Activated CD8-positive, alpha-beta memory T cell treated with anti-CD3 and anti-CD28 coated beads, Interleukin-2, amount 50 U/mL, for 1 hour (primary cell): ENCODE data around the gene CMTM6.
"Not testable (repeated sequence)": the region's sequence is repeated elsewhere in the genome, so short reads cannot be mapped to it uniquely, and the experiment has no call there.

ENCODE experiments used
- DNase-seq: peaks from one replicate; pipeline ENCODE4 v3.0.0-alpha.2; 2020; ENCODE audit errors: extremely low read depth

The CMTM6 gene

GRCh38 chr3:32502118-32502945, at the start of gene CMTM6:
Gene CMTM6, minus strand, starts transcription at chr3:32502852. Its CDS starts 107 bp downstream, at chr3:32502745.
- DNase-seq, result peak; percentile 25

GRCh38 chr3:32552013-32552412, 49.4 kb upstream of the CMTM6 start:
- no peak for DNase-seq

GRCh38 chr3:32551496-32551895, 48.8 kb upstream of the CMTM6 start:
- no peak for DNase-seq

- DNase-seq, result no peak
Measured at GRCh38 chr3:32551087-32551486, 48.4 kb upstream of the CMTM6 start.

GRCh38 chr3:32545305-32545704, 42.7 kb upstream of the CMTM6 start:
- no peak for DNase-seq

GRCh38 chr3:32544894-32545293, 42.2 kb upstream of the CMTM6 start:
- DNase-seq, result no peak

- no peak for DNase-seq
Measured at GRCh38 chr3:32542807-32543206, 40.2 kb upstream of the CMTM6 start.

GRCh38 chr3:32540899-32541298, 38.2 kb upstream of the CMTM6 start:
- DNase-seq, result no peak

- DNase-seq, result no peak
Measured at GRCh38 chr3:32532434-32532833, 29.8 kb upstream of the CMTM6 start.

- DNase-seq, result no peak
Measured at GRCh38 chr3:32531010-32531647, 28.5 kb upstream of the CMTM6 start.

- no peak for DNase-seq
Measured at GRCh38 chr3:32525720-32526119, 23.1 kb upstream of the CMTM6 start.

- DNase-seq, result no peak
Measured at GRCh38 chr3:32522682-32523081, 20.0 kb upstream of the CMTM6 start.

GRCh38 chr3:32518921-32519320, 16.3 kb upstream of the CMTM6 start:
- DNase-seq, result not testable (repeated sequence)

GRCh38 chr3:32516751-32517150, 14.1 kb upstream of the CMTM6 start:
- DNase-seq, result not testable (repeated sequence)

- no peak for DNase-seq
Measured at GRCh38 chr3:32511005-32511404, 8.4 kb upstream of the CMTM6 start.

GRCh38 chr3:32510075-32510724, 7.5 kb upstream of the CMTM6 start:
- peak; percentile 21 for DNase-seq

GRCh38 chr3:32508711-32509110, 6.1 kb upstream of the CMTM6 start:
- no peak for DNase-seq

GRCh38 chr3:32506466-32506865, 3.8 kb upstream of the CMTM6 start:
- DNase-seq, result no peak

GRCh38 chr3:32502946-32503286, 264 bp upstream of the CMTM6 start:
- no peak for DNase-seq

- DNase-seq, result no peak
Measured at GRCh38 chr3:32501783-32502117, 902 bp downstream of the CMTM6 start.

- DNase-seq, result no peak
Measured at GRCh38 chr3:32500880-32501782, 1.5 kb downstream of the CMTM6 start.

GRCh38 chr3:32500231-32500630, 2.4 kb downstream of the CMTM6 start:
- no peak for DNase-seq
